HUDEP-2 (cell line): ENCODE measurements around the gene HS3ST5.

Source experiments
- DNase-seq, 76 experiments: peaks; one replicate each; lab custom pipeline; 2025; ENCODE audit not compliant: unreplicated experiment in 76 of 76; lab: John Stamatoyannopoulos, UW

HS3ST5 gene

GRCh38 chr6:114008331-114008730 is 334.5 kb downstream of the HS3ST5 start:
- DNase-seq = no peak

GRCh38 chr6:114007516-114007915 is 335.3 kb downstream of the HS3ST5 start:
- no peak for DNase-seq
